COR-L47 (cell line): ENCODE results near the gene HSBP1L1.
A peak's percentile ranks its signal among the peaks of the same experiment; 100 is the strongest.

Experiments used
- DNase-seq: peaks from one replicate; lab custom pipeline; 2025; lab: John Stamatoyannopoulos, UW

HSBP1L1 gene

GRCh38 chr18:79945118-79946042 is 19.1 kb upstream of the HSBP1L1 start:
- DNase-seq, result no peak

DNA sequence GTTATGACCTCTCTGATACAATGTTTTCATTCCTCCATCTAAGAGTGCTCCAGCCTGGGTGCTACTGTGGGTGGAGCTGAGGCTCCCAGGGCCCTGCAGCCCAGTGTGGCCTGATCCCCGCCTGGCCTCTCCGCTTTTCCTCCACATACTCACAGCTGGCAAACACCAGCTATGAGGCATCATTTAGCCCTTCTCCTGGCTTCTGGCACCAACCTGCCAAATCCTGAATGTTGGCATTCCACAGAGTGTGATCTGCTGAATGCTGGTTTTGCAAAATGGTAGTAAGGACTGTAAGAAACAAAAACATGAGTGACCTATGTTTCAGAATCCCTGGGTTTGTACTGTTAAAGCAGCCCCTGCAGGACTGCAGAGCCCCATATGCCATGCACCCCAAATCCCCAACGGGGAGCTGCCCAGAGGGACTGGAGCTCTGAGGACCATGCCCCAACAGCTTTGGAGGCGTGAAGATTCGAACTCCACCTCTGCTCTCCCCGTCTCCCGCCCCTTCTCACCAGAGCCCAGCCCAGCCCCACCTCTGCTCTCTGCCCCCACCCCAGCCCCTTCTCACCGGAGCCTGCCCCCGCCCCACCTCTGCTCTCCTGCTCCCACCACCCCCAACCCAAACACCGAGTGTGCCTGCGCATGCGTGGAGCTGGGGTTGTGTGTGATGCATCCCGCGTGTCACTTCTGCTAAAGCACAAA is 17.2 kb upstream of the HSBP1L1 start:
- DNase-seq, result no peak

DNA sequence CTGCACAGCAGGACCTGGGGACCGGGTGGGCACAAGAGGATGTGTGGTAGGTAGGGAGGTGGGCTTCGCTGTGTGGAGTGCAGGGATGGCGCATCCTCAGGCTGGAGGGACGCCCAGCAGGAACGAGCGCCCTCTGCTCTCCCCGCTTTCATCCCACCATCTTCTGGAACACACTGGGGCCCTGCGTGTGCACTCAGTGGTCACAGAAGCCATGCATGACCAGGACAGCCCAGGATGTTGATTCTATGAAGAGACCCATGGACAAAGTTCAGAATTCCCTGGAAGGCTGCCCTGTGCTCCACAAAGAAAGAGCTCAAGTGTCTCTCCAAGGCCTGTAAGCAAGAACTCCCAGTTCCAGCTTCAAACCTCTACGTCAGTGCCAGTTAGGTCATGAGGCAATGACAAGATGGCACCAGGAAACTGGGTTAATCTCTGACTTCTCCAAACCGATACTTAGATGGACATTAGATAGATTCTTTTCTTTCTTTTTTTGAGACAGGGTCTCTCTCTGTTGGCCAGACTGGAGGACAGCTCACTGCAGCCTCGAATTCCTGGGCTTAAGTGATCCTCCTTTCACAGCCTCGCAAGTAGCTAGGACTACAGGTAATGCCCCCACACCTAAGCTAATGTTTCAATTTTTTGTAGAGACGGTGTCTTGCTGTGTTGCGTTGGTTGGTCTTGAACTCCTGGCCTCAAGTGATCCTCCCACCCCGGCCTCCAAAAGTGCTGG is 16.4 kb upstream of the HSBP1L1 start:
- no peak for DNase-seq

DNA sequence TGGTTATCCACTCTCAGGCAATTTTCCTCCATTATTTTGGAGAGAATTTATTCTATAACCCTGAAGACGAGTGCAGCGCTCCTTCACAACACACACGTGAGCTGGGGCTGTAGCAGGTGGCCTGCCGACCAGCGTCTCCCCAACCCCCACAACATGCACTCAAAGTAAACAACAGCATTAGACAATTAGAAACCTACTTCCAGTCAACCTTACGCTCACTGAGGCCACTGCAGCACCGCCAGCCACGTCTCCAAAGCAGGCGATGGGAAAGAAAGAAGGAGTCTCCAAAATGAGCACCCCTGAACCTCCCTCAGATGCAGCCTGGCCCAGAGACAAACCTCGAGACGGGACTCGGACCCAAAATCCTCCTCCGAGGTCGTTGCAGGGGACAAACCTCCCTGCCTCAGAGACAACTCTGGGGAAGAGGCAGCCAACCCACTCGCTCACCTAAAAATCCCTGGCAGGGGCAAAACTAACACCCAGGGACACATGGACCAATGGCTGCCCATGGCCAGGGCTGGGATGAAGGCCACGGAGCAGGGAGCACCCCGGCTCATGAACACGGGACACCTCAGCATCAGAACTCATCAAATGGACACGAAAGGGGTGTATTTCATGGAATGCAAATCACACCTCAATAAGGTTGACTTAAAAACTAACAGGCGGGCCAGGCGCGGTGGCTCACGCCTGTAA is 15.6 kb upstream of the HSBP1L1 start:
- no peak for DNase-seq

DNA sequence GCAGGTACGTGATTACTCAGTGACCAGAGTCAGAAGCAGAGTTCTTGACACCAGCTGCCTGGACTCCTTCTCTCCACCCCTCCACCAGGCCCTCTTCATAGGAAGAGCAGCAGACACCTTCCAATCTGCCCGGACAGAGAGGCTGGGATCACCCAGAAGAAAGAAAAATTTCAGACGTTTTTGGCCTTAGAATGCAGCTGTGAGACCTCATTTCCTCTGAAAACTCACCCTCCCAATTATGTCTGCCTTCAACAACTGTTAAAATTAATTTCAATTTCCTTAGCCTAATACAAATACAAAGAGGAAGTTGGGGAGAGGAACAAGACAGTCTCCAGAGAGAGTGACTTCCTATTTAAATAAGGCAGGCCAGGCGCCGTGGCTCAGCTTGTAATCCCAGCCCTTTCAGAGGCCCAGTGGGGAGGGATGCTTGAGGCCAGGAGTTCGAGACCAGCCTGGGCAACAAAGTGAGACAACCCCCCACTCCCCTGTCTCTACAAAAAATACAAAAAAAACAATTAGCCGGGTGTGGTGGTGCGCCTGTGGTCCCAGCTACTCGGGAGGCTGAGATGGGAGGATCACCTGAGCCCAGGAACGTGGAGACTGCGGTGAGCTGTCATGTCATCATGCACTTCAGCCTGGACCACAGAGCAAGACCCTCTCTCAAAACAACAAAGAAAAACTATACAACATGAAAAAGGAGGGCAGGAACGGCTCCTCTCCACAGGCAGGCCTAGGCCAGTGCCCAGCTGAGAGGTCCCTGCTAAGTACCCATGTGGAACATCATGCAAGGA is 14.6 kb upstream of the HSBP1L1 start:
- DNase-seq, result no peak

GRCh38 chr18:79950515-79951341 is 13.7 kb upstream of the HSBP1L1 start:
- no peak for DNase-seq

DNA sequence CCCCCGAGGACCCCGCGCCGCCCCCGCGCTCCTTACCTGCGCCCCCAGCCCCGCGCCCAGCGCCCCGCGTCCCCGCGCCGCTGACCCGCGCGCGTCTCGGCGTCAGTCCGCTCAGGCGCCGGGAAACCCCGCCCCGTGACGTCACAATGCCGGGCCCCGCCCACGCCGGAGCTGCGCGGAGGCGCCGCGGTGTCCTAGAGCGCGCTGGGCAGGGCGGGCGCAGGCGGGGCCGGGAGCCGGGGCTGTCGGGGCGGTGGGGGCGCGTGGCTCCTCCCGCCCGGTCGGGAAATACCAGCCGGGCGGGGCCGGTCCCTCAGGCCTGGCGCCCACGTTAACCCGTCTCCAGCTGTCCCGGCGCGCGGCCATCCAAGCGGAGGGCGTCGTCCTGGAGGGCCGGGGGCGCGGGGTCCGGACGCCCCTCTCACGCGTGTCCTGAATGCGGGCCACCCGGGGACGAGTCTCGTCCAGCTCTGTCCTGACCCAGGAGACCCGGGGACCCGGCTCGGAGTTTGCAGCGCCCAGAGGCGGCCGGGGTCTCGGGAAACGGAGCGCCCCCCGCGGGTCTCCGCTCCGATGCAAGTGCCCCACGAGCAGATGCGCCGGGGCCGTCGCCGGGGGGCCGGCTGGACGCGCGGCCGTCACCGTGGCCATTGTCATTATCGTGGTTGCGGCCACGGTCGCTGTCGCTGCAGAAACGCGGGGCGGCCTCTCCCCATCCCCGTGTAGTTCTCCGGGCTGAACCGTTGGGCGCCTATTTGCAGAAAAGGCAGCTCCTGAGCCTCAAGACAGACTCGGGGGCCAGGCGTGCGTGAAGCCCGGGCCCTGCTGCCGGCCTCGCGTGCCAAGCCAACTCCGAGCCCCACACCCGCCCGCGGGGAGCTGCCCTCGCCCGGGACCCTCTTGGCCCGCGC is 12.6 kb upstream of the HSBP1L1 start, which contains the start of gene SLC66A2:
Gene SLC66A2, minus strand, starts transcription at position 109 of the 911 bp plus-strand sequence. CDS start 727 bp downstream, outside the sequence.
- peak; percentile 92 for DNase-seq

- no peak for DNase-seq
Measured at GRCh38 chr18:79952456-79952995, 11.9 kb upstream of the HSBP1L1 start.

DNA sequence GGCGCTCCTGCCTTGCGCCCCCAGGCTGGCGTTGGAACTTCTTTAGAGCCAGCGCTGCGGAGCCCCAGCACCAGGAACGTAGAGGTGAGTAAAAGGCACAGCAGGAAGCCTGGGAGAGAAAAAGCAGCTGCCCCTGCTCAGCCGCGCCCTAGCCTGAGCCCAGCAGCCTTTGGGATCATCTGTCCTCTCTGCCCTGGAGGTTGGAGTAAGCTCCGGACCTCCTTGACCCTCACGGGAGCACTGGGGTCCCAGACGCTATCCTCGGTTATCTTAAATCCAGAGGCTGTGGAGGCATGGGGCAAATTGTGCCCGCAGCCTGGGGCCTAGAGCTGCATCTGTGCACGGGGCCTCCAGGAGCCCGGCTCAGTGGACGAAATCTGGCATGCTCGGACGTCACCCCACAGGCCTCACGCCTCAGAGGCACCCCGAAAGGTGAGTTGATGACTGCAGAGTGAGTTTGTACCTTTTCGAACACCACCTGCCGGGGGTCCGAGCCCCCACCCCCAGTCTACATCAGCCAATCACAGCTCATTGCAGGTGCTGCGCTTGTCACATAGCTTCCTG is 11.4 kb upstream of the HSBP1L1 start:
- peak; percentile 24 for DNase-seq

DNA sequence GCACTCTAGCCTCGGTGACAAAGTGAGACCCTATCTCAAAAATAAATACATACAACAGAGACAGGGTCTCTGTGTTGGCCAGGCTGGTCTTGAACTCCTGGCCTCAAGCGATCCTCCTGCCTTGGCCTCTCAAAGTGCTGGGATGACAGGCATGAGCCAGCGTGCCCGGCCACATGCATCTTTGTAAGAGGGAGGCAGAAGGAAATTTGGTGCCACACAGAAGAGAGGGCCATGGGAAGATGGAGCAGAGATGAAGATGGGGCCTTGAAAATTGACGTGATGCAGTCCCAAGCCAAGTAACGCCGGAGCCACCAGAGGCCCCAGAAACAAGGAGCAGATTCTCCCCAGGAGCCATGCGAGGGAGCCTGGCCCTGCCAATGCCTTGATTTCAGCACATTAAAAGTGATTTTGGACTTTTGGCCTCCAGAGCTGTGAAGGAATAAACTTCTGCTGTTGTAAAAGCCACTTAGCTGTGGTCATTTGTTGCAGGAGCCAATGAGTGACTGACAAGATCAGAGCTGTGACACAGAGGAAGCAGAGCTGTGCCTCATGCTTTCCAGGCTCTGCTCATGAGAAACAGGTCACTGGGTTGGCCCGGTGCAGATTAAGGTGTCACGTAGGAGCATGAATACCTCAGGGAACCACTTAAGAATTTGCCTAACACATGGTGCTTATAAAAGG is 10.3 kb upstream of the HSBP1L1 start:
- DNase-seq, result no peak

- DNase-seq, result no peak
Measured at GRCh38 chr18:79954791-79955190, 9.7 kb upstream of the HSBP1L1 start.

GRCh38 chr18:79955302-79956075 is 9.0 kb upstream of the HSBP1L1 start:
- no peak for DNase-seq

DNA sequence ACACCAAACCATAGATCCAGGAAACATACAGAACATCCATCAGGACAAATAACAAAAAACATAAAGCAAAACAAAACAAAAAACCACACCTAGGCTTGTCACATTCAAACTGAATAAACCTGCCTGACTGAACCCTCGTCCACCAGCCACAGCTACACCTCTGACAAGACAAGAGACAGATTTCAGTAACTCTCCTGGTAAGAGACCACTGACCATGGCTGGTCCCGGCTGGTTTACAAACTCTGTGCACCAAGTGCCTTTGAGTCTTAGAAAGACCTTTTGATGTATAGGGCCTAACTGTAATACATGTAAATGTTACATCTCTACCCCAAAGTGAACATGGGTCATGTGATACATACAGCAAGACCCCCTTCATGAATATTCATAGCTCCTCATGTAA is 8.2 kb upstream of the HSBP1L1 start:
- DNase-seq, result no peak

- DNase-seq, result no peak
Measured at GRCh38 chr18:79958981-79959380, 5.5 kb upstream of the HSBP1L1 start.

- peak; percentile 38 for DNase-seq
Measured at GRCh38 chr18:79960161-79960801, 4.2 kb upstream of the HSBP1L1 start.

DNA sequence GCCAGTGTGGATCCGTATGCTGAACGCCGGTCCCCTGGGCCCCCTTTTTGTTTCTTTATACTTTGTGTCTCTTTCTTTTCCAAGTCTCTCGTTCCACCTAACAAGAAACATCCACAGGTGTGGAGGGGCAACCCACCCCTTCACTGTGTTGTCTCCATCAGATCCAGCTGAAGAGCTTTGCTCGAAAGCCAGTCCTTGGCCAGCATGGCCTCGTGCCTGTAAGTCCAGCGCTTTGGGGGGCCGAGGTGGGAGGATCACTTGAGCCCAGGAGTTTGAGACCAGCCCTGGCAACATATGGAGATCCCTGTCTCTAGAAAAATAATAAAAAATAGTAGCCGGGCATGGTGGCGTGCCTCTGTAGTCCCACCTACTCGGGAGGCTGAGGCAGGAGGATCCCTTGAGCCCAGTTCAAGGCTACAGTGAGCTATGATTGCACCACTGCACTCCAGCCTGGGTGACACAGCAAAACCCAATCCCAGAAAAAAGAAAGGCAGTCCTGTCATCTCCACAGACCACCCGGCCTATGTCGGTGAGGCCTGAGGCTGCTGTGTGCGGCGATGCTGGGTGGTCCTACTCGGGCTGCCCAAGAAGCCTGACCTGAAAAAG is 3.4 kb upstream of the HSBP1L1 start:
- DNase-seq, result no peak
